ENCODE data around the gene MYG1.
"Not testable (repeated sequence)": the region's sequence is repeated elsewhere in the genome, so short reads cannot be mapped to it uniquely, and the experiment has no call there.

MYG1 gene

DNA sequence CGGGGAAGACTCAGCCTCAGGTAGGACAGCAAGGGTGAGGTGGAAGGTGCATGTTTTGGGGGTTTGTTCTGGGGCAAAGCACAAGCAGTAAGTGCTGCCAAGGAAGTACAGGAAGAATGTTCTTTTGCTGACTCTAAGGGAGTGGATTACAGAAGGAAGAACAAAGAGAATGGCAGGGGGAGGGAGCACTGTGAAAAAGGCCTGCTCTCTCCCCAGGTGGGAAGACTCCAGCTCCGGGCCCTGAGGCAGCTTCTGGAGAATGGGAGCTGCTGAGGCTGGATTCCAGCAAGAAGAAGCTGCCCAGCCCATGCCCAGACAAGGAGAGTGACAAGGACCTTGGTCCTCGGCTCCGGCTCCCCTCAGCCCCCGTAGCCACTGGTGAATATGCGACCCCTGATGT lies 11.2 kb upstream of the MYG1 start:
- no peaks in the 10 kb centered on the region for H3K36me3 ChIP-seq (ENCODE audit: control insufficient read depth, insufficient read depth, low read length, severe bottlenecking)
- no peak overlapping the region for H3K4me3 ChIP-seq (ENCODE audit: low read length)
- H3K4me1 ChIP-seq (ENCODE audit: control insufficient read depth, insufficient read depth, low read length), result peaks cover 33% of the 10 kb centered on the region
- H3K9ac ChIP-seq (ENCODE audit: low read length), result peak overlapping the region; percentile 19
- H3K9me3 ChIP-seq (ENCODE audit: control insufficient read depth, low read length), result no peaks in the 10 kb centered on the region
- no peaks in the 10 kb centered on the region for H3K27me3 ChIP-seq (replicated peaks; ENCODE audit: control insufficient read depth, insufficient read depth, low read length)
- no peak for DNase-seq (ENCODE audit: low read depth)

DNA sequence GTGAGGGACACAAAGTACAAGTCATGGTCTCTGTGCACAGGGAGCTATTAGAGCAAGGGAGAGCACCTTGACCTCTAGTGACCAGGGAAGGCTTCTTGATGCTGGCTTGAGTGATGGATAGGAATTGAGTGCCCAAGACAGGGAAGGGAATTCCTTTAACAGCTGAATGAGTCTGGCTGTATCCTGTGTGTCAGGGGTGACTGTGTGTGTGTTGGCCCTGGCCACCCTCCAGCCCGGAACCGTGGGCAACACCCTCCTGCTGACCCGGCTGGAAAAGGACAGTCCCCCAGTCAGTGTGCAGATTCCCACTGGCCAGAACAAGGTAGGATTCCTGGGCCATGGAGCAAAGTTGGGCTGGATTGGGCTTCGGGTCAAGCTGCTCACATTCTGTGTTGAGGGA lies 9.6 kb upstream of the MYG1 start:
- no peak overlapping the region for H3K4me3 ChIP-seq (ENCODE audit: low read length)
- no peaks in the 10 kb centered on the region for H3K27me3 ChIP-seq (replicated peaks; ENCODE audit: control insufficient read depth, insufficient read depth, low read length)
- H3K36me3 ChIP-seq (ENCODE audit: control insufficient read depth, insufficient read depth, low read length, severe bottlenecking), result no peaks in the 10 kb centered on the region
- DNase-seq (ENCODE audit: low read depth), result no peak
- H3K4me1 ChIP-seq (ENCODE audit: control insufficient read depth, insufficient read depth, low read length), result peaks cover 37% of the 10 kb centered on the region
- no peaks in the 10 kb centered on the region for H3K9me3 ChIP-seq (ENCODE audit: control insufficient read depth, low read length)
- H3K9ac ChIP-seq (ENCODE audit: low read length), result peak overlapping the region; percentile 7

- H3K9ac ChIP-seq (ENCODE audit: low read length), result no peak overlapping the region
- no peaks in the 10 kb centered on the region for H3K9me3 ChIP-seq (ENCODE audit: control insufficient read depth, low read length)
- DNase-seq (ENCODE audit: low read depth), result peak; percentile 22
- H3K4me1 ChIP-seq (ENCODE audit: control insufficient read depth, insufficient read depth, low read length), result peaks cover 39% of the 10 kb centered on the region
- no peak overlapping the region for H3K4me3 ChIP-seq (ENCODE audit: low read length)
- H3K36me3 ChIP-seq (ENCODE audit: control insufficient read depth, insufficient read depth, low read length, severe bottlenecking), result no peaks in the 10 kb centered on the region
- no peaks in the 10 kb centered on the region for H3K27me3 ChIP-seq (replicated peaks; ENCODE audit: control insufficient read depth, insufficient read depth, low read length)
Measured at GRCh38 chr12:53290661-53291060, 8.8 kb upstream of the MYG1 start.

DNA sequence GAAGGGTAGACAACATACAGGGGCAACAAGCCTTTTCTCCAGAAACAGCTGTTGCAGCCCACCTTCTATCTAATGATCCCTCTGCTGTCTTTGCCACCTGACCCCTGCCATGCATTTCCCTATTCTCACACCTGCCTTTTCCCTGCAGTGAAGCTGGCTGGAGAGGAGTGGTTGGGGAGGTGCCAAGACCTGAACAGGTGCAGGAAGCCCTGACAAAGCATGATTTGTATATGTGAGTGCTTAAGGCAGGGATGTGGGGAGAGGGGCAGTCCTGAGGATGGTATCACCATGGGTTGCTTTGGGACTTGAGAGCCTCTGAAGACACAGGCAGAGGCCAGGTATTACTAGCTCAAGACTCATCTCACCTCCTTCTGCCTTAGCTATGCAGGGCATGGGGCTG lies 7.1 kb upstream of the MYG1 start:
- no peak overlapping the region for H3K4me3 ChIP-seq (ENCODE audit: low read length)
- H3K4me1 ChIP-seq (ENCODE audit: control insufficient read depth, insufficient read depth, low read length), result peaks cover 51% of the 10 kb centered on the region
- H3K9ac ChIP-seq (ENCODE audit: low read length), result no peak overlapping the region
- no peaks in the 10 kb centered on the region for H3K9me3 ChIP-seq (ENCODE audit: control insufficient read depth, low read length)
- DNase-seq (ENCODE audit: low read depth), result no peak
- no peaks in the 10 kb centered on the region for H3K36me3 ChIP-seq (ENCODE audit: control insufficient read depth, insufficient read depth, low read length, severe bottlenecking)
- H3K27me3 ChIP-seq (replicated peaks; ENCODE audit: control insufficient read depth, insufficient read depth, low read length), result no peaks in the 10 kb centered on the region

DNA sequence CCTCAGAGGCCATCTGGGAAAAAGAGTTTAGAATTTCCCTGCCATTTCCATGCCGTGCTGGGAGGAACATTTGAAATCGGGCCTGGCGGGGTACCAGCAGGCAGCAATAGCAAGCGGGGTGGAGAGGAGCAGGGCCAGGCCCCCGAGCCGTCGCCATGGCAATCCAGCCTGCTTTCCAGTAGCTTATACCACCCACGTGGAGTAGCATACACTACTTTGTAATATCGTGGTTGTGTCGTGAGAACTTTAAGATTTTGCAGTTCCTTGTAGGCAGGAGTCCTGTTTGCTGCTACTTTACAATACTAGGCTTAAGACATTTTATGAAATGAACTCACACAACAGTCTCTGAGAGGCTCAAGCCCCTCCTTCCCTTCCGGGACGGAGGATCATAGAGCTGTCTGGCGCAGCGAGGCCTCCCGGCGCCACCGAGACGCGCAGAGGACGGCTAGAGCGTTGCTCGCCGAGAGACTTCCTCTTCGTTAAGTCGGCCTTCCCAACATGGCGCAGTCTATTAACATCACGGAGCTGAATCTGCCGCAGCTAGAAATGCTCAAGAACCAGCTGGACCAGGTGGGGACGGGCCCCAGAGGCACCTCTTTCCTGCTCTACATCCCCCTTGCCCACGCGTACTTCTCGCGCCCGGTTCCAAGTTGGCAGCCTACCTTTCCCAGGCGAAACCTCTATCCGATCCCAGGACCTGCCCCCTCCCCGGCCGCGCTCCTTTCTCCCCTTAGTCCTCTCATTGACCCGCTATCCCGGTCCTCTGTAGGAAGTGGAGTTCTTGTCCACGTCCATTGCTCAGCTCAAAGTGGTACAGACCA lies 4.2 kb upstream of the MYG1 start, which contains the start of gene PFDN5:
TSS of gene PFDN5 (plus strand) at position 473 of the 821 bp plus-strand sequence. CDS start at position 499, 26 bp downstream.
- H3K9ac ChIP-seq (ENCODE audit: low read length), result peak within 1 kb of the TSS; percentile 100
- no peaks in the 10 kb centered on the region for H3K27me3 ChIP-seq (replicated peaks; ENCODE audit: control insufficient read depth, insufficient read depth, low read length)
- no peaks in the 10 kb centered on the region for H3K36me3 ChIP-seq (ENCODE audit: control insufficient read depth, insufficient read depth, low read length, severe bottlenecking)
- DNase-seq (ENCODE audit: low read depth), result peak; percentile 92
- peaks cover 48% of the 10 kb centered on the region for H3K4me1 ChIP-seq (ENCODE audit: control insufficient read depth, insufficient read depth, low read length)
- peak within 1 kb of the TSS; percentile 100 for H3K4me3 ChIP-seq (ENCODE audit: low read length)
- no peaks in the 10 kb centered on the region for H3K9me3 ChIP-seq (ENCODE audit: control insufficient read depth, low read length)

DNA sequence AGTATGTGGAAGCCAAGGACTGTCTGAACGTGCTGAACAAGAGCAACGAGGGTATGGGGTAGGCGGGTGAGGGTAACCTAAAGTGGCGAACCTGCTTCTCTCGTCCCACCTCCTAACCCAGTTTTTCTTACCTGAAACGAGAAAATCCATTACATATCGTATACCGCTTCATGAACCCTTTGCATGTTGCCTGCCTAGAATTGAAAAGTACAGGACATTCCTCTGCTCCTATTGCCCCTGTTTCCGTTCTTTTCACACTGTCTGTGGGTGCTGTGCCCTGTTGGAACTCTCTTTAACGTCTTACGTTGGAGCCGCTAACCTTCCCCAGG lies 3.6 kb upstream of the MYG1 start:
- Histone ChIP-seq H3K36me3 (ENCODE audit: control insufficient read depth, insufficient read depth, low read length, severe bottlenecking) (no peaks in the 10 kb centered on the region), H3K4me1 (ENCODE audit: control insufficient read depth, insufficient read depth, low read length) (peaks cover 48% of the 10 kb centered on the region), H3K27me3 (replicated peaks; ENCODE audit: control insufficient read depth, insufficient read depth, low read length) (no peaks in the 10 kb centered on the region), H3K9ac (ENCODE audit: low read length) (peak overlapping the region; percentile 100), H3K9me3 (ENCODE audit: control insufficient read depth, low read length) (no peaks in the 10 kb centered on the region), H3K4me3 (ENCODE audit: low read length) (peak overlapping the region; percentile 100)
- DNase-seq (ENCODE audit: low read depth), result no peak

DNA sequence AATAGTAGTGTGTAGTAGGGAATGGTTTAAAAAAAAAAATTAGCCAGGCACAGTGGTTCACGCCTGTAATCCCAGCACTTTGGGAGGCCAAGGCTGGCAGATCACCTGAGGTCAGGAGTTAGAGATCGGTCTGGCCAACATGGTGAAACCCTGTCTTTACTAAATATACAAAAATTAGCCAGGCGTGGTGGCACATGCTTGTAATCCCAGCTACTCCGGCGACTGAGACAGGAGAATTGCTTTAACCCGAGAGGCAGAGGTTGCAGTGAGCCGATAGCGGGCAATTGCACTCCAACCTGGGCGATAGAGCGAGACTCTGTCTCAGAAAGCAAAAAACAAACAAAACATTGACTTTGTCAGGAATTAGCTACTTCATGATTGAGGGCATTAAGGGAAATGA lies 2.4 kb upstream of the MYG1 start:
- H3K27me3 ChIP-seq (replicated peaks; ENCODE audit: control insufficient read depth, insufficient read depth, low read length); H3K9me3 ChIP-seq (ENCODE audit: control insufficient read depth, low read length); DNase-seq (ENCODE audit: low read depth); H3K36me3 ChIP-seq (ENCODE audit: control insufficient read depth, insufficient read depth, low read length, severe bottlenecking): not testable (repeated sequence)
- Histone ChIP-seq H3K4me1 (ENCODE audit: control insufficient read depth, insufficient read depth, low read length) (peaks cover 57% of the 10 kb centered on the region), H3K4me3 (ENCODE audit: low read length) (peak overlapping the region; percentile 39), H3K9ac (ENCODE audit: low read length) (peak overlapping the region; percentile 100)

GRCh38 chr12:53298164-53298563 lies 1.3 kb upstream of the MYG1 start:
- peak overlapping the region; percentile 98 for H3K9ac ChIP-seq (ENCODE audit: low read length)

GRCh38 chr12:53299101-53299453 lies 418 bp upstream of the MYG1 start:
- Histone ChIP-seq H3K9me3 (ENCODE audit: control insufficient read depth, low read length) (no peaks in the 10 kb centered on the region), H3K4me3 (ENCODE audit: low read length) (peak overlapping the region; percentile 97), H3K27me3 (replicated peaks; ENCODE audit: control insufficient read depth, insufficient read depth, low read length) (no peaks in the 10 kb centered on the region), H3K36me3 (ENCODE audit: control insufficient read depth, insufficient read depth, low read length, severe bottlenecking) (peaks cover 23% of the 10 kb centered on the region), H3K4me1 (ENCODE audit: control insufficient read depth, insufficient read depth, low read length) (peaks cover 68% of the 10 kb centered on the region), H3K9ac (ENCODE audit: low read length) (peak overlapping the region; percentile 98)
- peak; percentile 78 for DNase-seq (ENCODE audit: low read depth)

More at GRCh38 chr12:53298164-53298563, 1.3 kb upstream of the MYG1 start:
- H3K9me3 ChIP-seq (ENCODE audit: control insufficient read depth, low read length), result no peaks in the 10 kb centered on the region
- DNase-seq (ENCODE audit: low read depth), result peak; percentile 83
- no peaks in the 10 kb centered on the region for H3K27me3 ChIP-seq (replicated peaks; ENCODE audit: control insufficient read depth, insufficient read depth, low read length)
- H3K4me3 ChIP-seq (ENCODE audit: low read length), result peak overlapping the region; percentile 97
- H3K36me3 ChIP-seq (ENCODE audit: control insufficient read depth, insufficient read depth, low read length, severe bottlenecking), result peaks cover 19% of the 10 kb centered on the region
- H3K4me1 ChIP-seq (ENCODE audit: control insufficient read depth, insufficient read depth, low read length), result peaks cover 64% of the 10 kb centered on the region

DNA sequence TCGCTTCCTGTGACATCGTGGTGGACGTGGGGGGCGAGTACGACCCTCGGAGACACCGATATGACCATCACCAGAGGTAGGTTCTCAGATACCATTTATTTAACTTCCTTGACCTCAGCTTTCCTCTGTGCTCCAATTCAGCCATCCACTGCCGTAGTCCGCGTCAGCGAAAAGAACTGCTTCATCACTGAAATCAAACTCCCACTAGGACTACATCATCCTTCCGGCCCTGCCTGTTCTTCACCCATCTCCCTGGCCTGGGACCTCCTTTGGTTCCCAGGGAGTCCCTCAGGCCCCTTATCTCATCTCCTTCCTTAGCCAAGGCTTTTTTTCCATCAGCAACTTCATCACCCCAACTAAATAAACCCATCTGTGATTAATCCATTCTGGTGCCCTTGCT lies 692 bp downstream of the MYG1 start:
- peak; percentile 48 for DNase-seq (ENCODE audit: low read depth)
- Histone ChIP-seq H3K36me3 (ENCODE audit: control insufficient read depth, insufficient read depth, low read length, severe bottlenecking) (peaks cover 25% of the 10 kb centered on the region), H3K9me3 (ENCODE audit: control insufficient read depth, low read length) (no peaks in the 10 kb centered on the region), H3K4me3 (ENCODE audit: low read length) (peak overlapping the region; percentile 97), H3K27me3 (replicated peaks; ENCODE audit: control insufficient read depth, insufficient read depth, low read length) (no peaks in the 10 kb centered on the region), H3K4me1 (ENCODE audit: control insufficient read depth, insufficient read depth, low read length) (peaks cover 62% of the 10 kb centered on the region), H3K9ac (ENCODE audit: low read length) (peak overlapping the region; percentile 98)

GRCh38 chr12:53302903-53303302 lies 3.4 kb downstream of the MYG1 start:
- peaks cover 42% of the 10 kb centered on the region for H3K4me1 ChIP-seq (ENCODE audit: control insufficient read depth, insufficient read depth, low read length)
- H3K36me3 ChIP-seq (ENCODE audit: control insufficient read depth, insufficient read depth, low read length, severe bottlenecking), result peaks cover 52% of the 10 kb centered on the region
- no peaks in the 10 kb centered on the region for H3K9me3 ChIP-seq (ENCODE audit: control insufficient read depth, low read length)
- H3K27me3 ChIP-seq (replicated peaks; ENCODE audit: control insufficient read depth, insufficient read depth, low read length), result no peaks in the 10 kb centered on the region
- no peak for DNase-seq (ENCODE audit: low read depth)
- peak overlapping the region; percentile 11 for H3K9ac ChIP-seq (ENCODE audit: low read length)
- H3K4me3 ChIP-seq (ENCODE audit: low read length), result no peak overlapping the region

- Histone ChIP-seq H3K4me1 (ENCODE audit: control insufficient read depth, insufficient read depth, low read length) (peaks cover 11% of the 10 kb centered on the region), H3K9ac (ENCODE audit: low read length) (no peak overlapping the region), H3K36me3 (ENCODE audit: control insufficient read depth, insufficient read depth, low read length, severe bottlenecking) (peaks cover 64% of the 10 kb centered on the region), H3K4me3 (ENCODE audit: low read length) (no peak overlapping the region), H3K27me3 (replicated peaks; ENCODE audit: control insufficient read depth, insufficient read depth, low read length) (no peaks in the 10 kb centered on the region), H3K9me3 (ENCODE audit: control insufficient read depth, low read length) (no peaks in the 10 kb centered on the region)
- no peak for DNase-seq (ENCODE audit: low read depth)
Measured at GRCh38 chr12:53306826-53307225, 7.3 kb downstream of the MYG1 start.
